HG02981 (cell line): Measurements from ENCODE around the gene MTHFD1L.
"Not testable (repeated sequence)": the region's sequence is repeated elsewhere in the genome, so short reads cannot be mapped to it uniquely, and the experiment has no call there.

Experiments used
- ATAC-seq: cut with Tn5 transposase; IDR thresholded peaks from one replicate; pipeline ENCODE4 v1.9.1; 2021; ENCODE audit warnings: mild to moderate bottlenecking, moderate library complexity; ENCODE audit not compliant: unreplicated experiment

Gene MTHFD1L

GRCh38 chr6:151110576-151110905 lies 245.0 kb downstream of the MTHFD1L start:
- ATAC-seq: no peak

GRCh38 chr6:151111670-151112069 lies 246.2 kb downstream of the MTHFD1L start:
- no peak for ATAC-seq

- no peak for ATAC-seq
These were observed 246.6 kb downstream of the MTHFD1L start for GRCh38 chr6:151112130-151112529.

- ATAC-seq: not testable (repeated sequence)
These were observed 247.4 kb downstream of the MTHFD1L start for GRCh38 chr6:151112884-151113283.

- ATAC-seq: no peak
These were observed 248.1 kb downstream of the MTHFD1L start for GRCh38 chr6:151113641-151114040.

- no peak for ATAC-seq
These were observed 253.1 kb downstream of the MTHFD1L start for GRCh38 chr6:151118461-151119123.

- no peak for ATAC-seq
These were observed 254.5 kb downstream of the MTHFD1L start for GRCh38 chr6:151119823-151120524.

GRCh38 chr6:151121900-151122299 lies 256.4 kb downstream of the MTHFD1L start:
- no peak for ATAC-seq

- not testable (repeated sequence) for ATAC-seq
These were observed 258.1 kb downstream of the MTHFD1L start for GRCh38 chr6:151123641-151124040.

- ATAC-seq: not testable (repeated sequence)
These were observed 259.7 kb downstream of the MTHFD1L start for GRCh38 chr6:151125242-151125641.

GRCh38 chr6:151125651-151126416 lies 260.3 kb downstream of the MTHFD1L start:
- not testable (repeated sequence) for ATAC-seq

- not testable (repeated sequence) for ATAC-seq
These were observed 260.9 kb downstream of the MTHFD1L start for GRCh38 chr6:151126417-151126724.

GRCh38 chr6:151127133-151127798 lies 261.8 kb downstream of the MTHFD1L start:
- ATAC-seq: not testable (repeated sequence)

- no peak for ATAC-seq
These were observed 263.4 kb downstream of the MTHFD1L start for GRCh38 chr6:151128763-151129370.

- ATAC-seq: no peak
These were observed 264.8 kb downstream of the MTHFD1L start for GRCh38 chr6:151130329-151130728.

- ATAC-seq: no peak
These were observed 266.0 kb downstream of the MTHFD1L start for GRCh38 chr6:151131324-151132007.

- no peak for ATAC-seq
These were observed 270.7 kb downstream of the MTHFD1L start for GRCh38 chr6:151136141-151136755.

- ATAC-seq: no peak
These were observed 272.0 kb downstream of the MTHFD1L start for GRCh38 chr6:151137542-151137941.

GRCh38 chr6:151139524-151139923 lies 274.0 kb downstream of the MTHFD1L start:
- ATAC-seq: no peak

- ATAC-seq: no peak
These were observed 275.3 kb downstream of the MTHFD1L start for GRCh38 chr6:151140767-151141166.
